PC-3 (cell line): Measurements from ENCODE around the gene ATOSA. TPM values are rescaled to one million over a fixed set of nuclear protein-coding genes. Genes with fewer than 3 reads are reported as not detected.

ENCODE experiments used
- ATAC-seq: fragments of 200-7000 bp; cut with Tn5 transposase; 2 replicates; pipeline ENCODE4 v1.9.1; 2020; ENCODE audit warnings: mild to moderate bottlenecking, moderate library complexity
- BruUV-seq: library from RNA; stranded (reverse); fragments of 400-500 nt; replicated peaks from 2 replicates; lab custom pipeline; 2021; lab: Mats Ljungman, UMichigan
- CTCF ChIA-PET: fragments of 300-600 bp; sonication (Branson Sonifier 250); formaldehyde crosslinking; loops from one replicate; lab custom pipeline; 2022; ENCODE audit warnings: antibody characterized with exemption; lab: Charles Lee
- POLR2A ChIA-PET: fragments of 300-600 bp; sonication (Branson Sonifier 250); formaldehyde crosslinking; loops from one replicate; lab custom pipeline; 2022; ENCODE audit warnings: antibody characterized with exemption; ENCODE audit not compliant: unreplicated experiment; lab: Charles Lee
- DNase-seq: peaks from one replicate; pipeline ENCODE4 v3.0.0-alpha.2; 2015
- H2AFZ ChIP-seq: fragments of 300-600 bp; sonication (generic); 2 replicates; pipeline ENCODE4 v1.6.0; 2016; ENCODE audit warnings: antibody characterized with exemption, low read length
- H3F3A ChIP-seq: fragments of 300-600 bp; sonication (generic); one replicate; pipeline ENCODE4 v1.6.0; 2017; ENCODE audit warnings: antibody characterized with exemption, low read length, control low read depth, mild to moderate bottlenecking; ENCODE audit not compliant: unreplicated experiment
- H3K27ac ChIP-seq: fragments of 300-600 bp; sonication (generic); 2 replicates; pipeline ENCODE4 v1.5.1; 2016; ENCODE audit warnings: mild to moderate bottlenecking, low read length
- H3K27me3 ChIP-seq: fragments of 300-600 bp; sonication (generic); 2 replicates; pipeline ENCODE4 v1.6.1; 2016; ENCODE audit warnings: low read length, mixed read lengths
- H3K36me3 ChIP-seq: fragments of 300-600 bp; sonication (generic); 2 replicates; pipeline ENCODE4 v1.6.1; 2016; ENCODE audit warnings: low read depth, mixed run types, low read length, mixed read lengths
- H3K4me1 ChIP-seq: fragments of 300-600 bp; sonication (generic); 2 replicates; pipeline ENCODE4 v1.5.1; 2016; ENCODE audit warnings: low read length; ENCODE audit not compliant: insufficient read depth
- H3K4me2 ChIP-seq: fragments of 300-600 bp; sonication (generic); 2 replicates; pipeline ENCODE4 v1.6.0; 2016; ENCODE audit warnings: low read length
- H3K4me3 ChIP-seq: fragments of 300-600 bp; sonication (generic); 2 replicates; pipeline ENCODE4 v1.5.1; 2016; ENCODE audit warnings: mild to moderate bottlenecking, low read length, mixed read lengths
- H3K79me2 ChIP-seq: fragments of 300-600 bp; sonication (generic); 2 replicates; pipeline ENCODE4 v1.6.1; 2017; ENCODE audit warnings: low read length, mixed read lengths
- H3K9ac ChIP-seq: fragments of 300-600 bp; sonication (generic); 2 replicates; pipeline ENCODE4 v1.6.0; 2016; ENCODE audit warnings: mild to moderate bottlenecking, low read length
- H3K9me2 ChIP-seq: fragments of 300-600 bp; sonication (generic); replicated peaks from 2 replicates; pipeline ENCODE4 v1.6.1; 2016; ENCODE audit warnings: mixed run types, low read length, mixed read lengths
- H3K9me3 ChIP-seq: fragments of 300-600 bp; sonication (generic); 2 replicates; pipeline ENCODE4 v1.6.1; 2016; ENCODE audit warnings: low read length, mixed read lengths
- H4K20me1 ChIP-seq: fragments of 300-600 bp; sonication (generic); 2 replicates; pipeline ENCODE4 v1.6.1; 2016; ENCODE audit warnings: low read length, mixed read lengths
- EZH2 ChIP-seq: fragments of 300-600 bp; sonication (generic); IDR thresholded peaks from one replicate; pipeline ENCODE4 v1.6.1; 2017; ENCODE audit warnings: antibody characterized with exemption, mild to moderate bottlenecking, low read length; ENCODE audit not compliant: unreplicated experiment
- EZH2phosphoT487 ChIP-seq: fragments of 300-600 bp; sonication (generic); IDR thresholded peaks from 2 replicates; pipeline ENCODE4 v1.6.1; 2018; ENCODE audit warnings: mild to moderate bottlenecking, antibody characterized with exemption, low read length, borderline replicate concordance
- intact Hi-C: fragments of 100-400 bp; cut with micrococcal nuclease; formaldehyde crosslinking; loops from 2 replicates; pipeline ENCODE4 v1.9.0; 2023
- total RNA-seq: library from RNA; depleted of rRNA; stranded (reverse); fragments of >200 nt; gene quantifications from 2 replicates; pipeline ENCODE4 v1.2.3, GENCODE V29; 2014
- TF ChIP-seq, protein P1 (sequence below): fragments of 300-600 bp; sonication (generic); conservative IDR thresholded peaks from 2 replicates; pipeline ENCODE4 v1.5.1; 2017; ENCODE audit warnings: antibody characterized with exemption, low read depth, mild to moderate bottlenecking, low read length

The ATOSA gene
- total RNA-seq, 1 experiment from 2014 or later: 8.7 TPM

DNA sequence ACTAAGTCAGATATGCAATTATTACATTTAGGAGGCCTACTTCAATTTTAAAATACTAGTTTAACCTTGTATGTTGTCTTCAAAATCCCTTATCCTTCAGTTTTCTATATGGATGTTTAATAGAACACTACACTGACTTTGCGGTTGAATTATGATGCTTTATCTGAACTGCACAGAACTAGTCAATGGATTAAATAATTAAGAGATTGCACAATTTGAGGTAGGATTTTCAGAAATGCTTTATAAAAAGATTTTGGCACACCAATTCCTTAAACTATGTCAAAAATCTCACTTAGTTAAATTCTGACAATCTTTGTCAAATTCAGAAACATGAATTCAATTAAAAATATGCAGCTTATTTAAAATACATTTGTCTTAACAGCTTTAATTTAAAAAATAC is 28.1 kb downstream of the ATOSA start:
- BruUV-seq: no TSS peak
- Histone ChIP-seq H3K9me2 (no peaks in the 10 kb centered on the region), H3K4me3 (peak overlapping the region; percentile 62), H3K79me2 (no peaks in the 10 kb centered on the region), H3F3A (peaks cover 9% of the 10 kb centered on the region), H3K4me2 (peak overlapping the region; percentile 86), H3K36me3 (no peaks in the 10 kb centered on the region), H3K9ac (peak overlapping the region; percentile 67), H2AFZ (peak overlapping the region; percentile 82; the same call in 1 of the 2 replicates), H3K4me1 (peaks cover 47% of the 10 kb centered on the region), H4K20me1 (no peaks in the 10 kb centered on the region), H3K27ac (no peak overlapping the region), H3K27me3 (no peaks in the 10 kb centered on the region), H3K9me3 (no peaks in the 10 kb centered on the region)
- TF ChIP-seq EZH2phosphoT487 (no peak), EZH2 (no peak)
- TF ChIP-seq, protein P1, sequence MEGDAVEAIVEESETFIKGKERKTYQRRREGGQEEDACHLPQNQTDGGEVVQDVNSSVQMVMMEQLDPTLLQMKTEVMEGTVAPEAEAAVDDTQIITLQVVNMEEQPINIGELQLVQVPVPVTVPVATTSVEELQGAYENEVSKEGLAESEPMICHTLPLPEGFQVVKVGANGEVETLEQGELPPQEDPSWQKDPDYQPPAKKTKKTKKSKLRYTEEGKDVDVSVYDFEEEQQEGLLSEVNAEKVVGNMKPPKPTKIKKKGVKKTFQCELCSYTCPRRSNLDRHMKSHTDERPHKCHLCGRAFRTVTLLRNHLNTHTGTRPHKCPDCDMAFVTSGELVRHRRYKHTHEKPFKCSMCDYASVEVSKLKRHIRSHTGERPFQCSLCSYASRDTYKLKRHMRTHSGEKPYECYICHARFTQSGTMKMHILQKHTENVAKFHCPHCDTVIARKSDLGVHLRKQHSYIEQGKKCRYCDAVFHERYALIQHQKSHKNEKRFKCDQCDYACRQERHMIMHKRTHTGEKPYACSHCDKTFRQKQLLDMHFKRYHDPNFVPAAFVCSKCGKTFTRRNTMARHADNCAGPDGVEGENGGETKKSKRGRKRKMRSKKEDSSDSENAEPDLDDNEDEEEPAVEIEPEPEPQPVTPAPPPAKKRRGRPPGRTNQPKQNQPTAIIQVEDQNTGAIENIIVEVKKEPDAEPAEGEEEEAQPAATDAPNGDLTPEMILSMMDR: no peak
- ChIA-PET CTCF (no interaction called here), POLR2A (no interaction called here)
- DNase-seq (no peak), ATAC-seq (no peak)
- intact Hi-C loops: loop anchor here (10.0 kb wide), 1 partner anchor 86 kb away; the partner anchor contains the start of gene ARPP19

DNA sequence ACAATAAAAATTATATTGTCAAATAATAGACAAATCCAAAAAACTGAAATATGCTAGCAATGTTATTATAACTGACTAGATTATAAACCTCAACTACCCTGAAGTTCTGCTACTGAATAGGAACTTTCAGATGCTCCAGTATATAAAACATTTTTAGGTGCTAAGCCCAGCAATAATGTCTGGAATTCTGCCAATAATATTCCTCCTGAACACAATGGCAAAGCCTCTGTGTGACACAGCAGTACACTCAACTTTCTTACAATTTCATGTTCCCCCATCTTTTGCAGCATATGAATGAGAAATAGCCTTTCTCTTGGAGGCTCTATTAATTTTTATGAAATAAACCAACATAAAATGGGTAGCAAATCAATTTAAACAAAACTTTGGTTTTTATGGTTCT is 29.5 kb downstream of the ATOSA start:
- DNase-seq (no peak), ATAC-seq (no peak)
- BruUV-seq: no TSS peak
- no peaks in the 10 kb centered on the region for H3K79me2 ChIP-seq
- peaks cover 9% of the 10 kb centered on the region for H3F3A ChIP-seq
- ChIA-PET POLR2A (no interaction called here), CTCF (no interaction called here)
- no peaks in the 10 kb centered on the region for H3K9me3 ChIP-seq
- H3K4me2 ChIP-seq: no peak overlapping the region
- peaks cover 35% of the 10 kb centered on the region for H3K4me1 ChIP-seq
- H3K4me3 ChIP-seq: no peak overlapping the region
- H3K9ac ChIP-seq: no peak overlapping the region
- no peaks in the 10 kb centered on the region for H3K36me3 ChIP-seq
- H2AFZ ChIP-seq: no peak overlapping the region
- H4K20me1 ChIP-seq: no peaks in the 10 kb centered on the region
- TF ChIP-seq EZH2phosphoT487: no peak
- TF ChIP-seq, protein P1: no peak
- no peak for TF ChIP-seq EZH2
- intact Hi-C loops: loop anchor here (10.0 kb wide), 1 partner anchor 85 kb away; the partner anchor contains the start of gene ARPP19
- no peaks in the 10 kb centered on the region for H3K9me2 ChIP-seq
- H3K27me3 ChIP-seq: no peaks in the 10 kb centered on the region
- no peak overlapping the region for H3K27ac ChIP-seq

GRCh38 chr15:52645916-52646315 is 33.3 kb downstream of the ATOSA start:
- no peak overlapping the region for H2AFZ ChIP-seq
- no peak overlapping the region for H3K9ac ChIP-seq
- H3K4me2 ChIP-seq: no peak overlapping the region
- POLR2A ChIA-PET: no interaction called here
- CTCF ChIA-PET: no interaction called here
- no peak for TF ChIP-seq EZH2
- TF ChIP-seq, protein P1: no peak
- TF ChIP-seq EZH2phosphoT487: no peak
- intact Hi-C loops: no loop called here
- H3K79me2 ChIP-seq: no peaks in the 10 kb centered on the region
- no peaks in the 10 kb centered on the region for H3K36me3 ChIP-seq
- H3K4me1 ChIP-seq: no peaks in the 10 kb centered on the region
- H3K9me3 ChIP-seq: no peaks in the 10 kb centered on the region
- no peaks in the 10 kb centered on the region for H3K9me2 ChIP-seq
- no peak for ATAC-seq
- no peaks in the 10 kb centered on the region for H4K20me1 ChIP-seq
- no peak overlapping the region for H3K27ac ChIP-seq
- H3F3A ChIP-seq: no peaks in the 10 kb centered on the region
- H3K4me3 ChIP-seq: no peak overlapping the region
- no peaks in the 10 kb centered on the region for H3K27me3 ChIP-seq
- DNase-seq: no peak
- no TSS peak for BruUV-seq
